ENCODE data around the gene RAB3IL1.
"Not testable (repeated sequence)": the region's sequence is repeated elsewhere in the genome, so short reads cannot be mapped to it uniquely, and the experiment has no call there.

RAB3IL1 gene

GRCh38 chr11:61885784-61886580 is 31.4 kb downstream of the RAB3IL1 start:
- no peak for DNase-seq (ENCODE audit: low spot score)

- no peak for DNase-seq (ENCODE audit: low spot score)
Measured at GRCh38 chr11:61885166-61885778, 32.1 kb downstream of the RAB3IL1 start.

- no peak for DNase-seq (ENCODE audit: low spot score)
Measured at GRCh38 chr11:61883947-61884346, 33.4 kb downstream of the RAB3IL1 start.

GRCh38 chr11:61883327-61883726 is 34.0 kb downstream of the RAB3IL1 start:
- DNase-seq (ENCODE audit: low spot score), result no peak

- DNase-seq (ENCODE audit: low spot score), result no peak
Measured at GRCh38 chr11:61882879-61883278, 34.5 kb downstream of the RAB3IL1 start.

GRCh38 chr11:61882267-61882666 is 35.1 kb downstream of the RAB3IL1 start:
- DNase-seq (ENCODE audit: low spot score), result not testable (repeated sequence)

GRCh38 chr11:61881397-61881796 is 36.0 kb downstream of the RAB3IL1 start:
- DNase-seq (ENCODE audit: low spot score), result peak; percentile 65

GRCh38 chr11:61880454-61880853 is 36.9 kb downstream of the RAB3IL1 start:
- DNase-seq (ENCODE audit: low spot score), result peak; percentile 91

- peak; percentile 70 for DNase-seq (ENCODE audit: low spot score)
Measured at GRCh38 chr11:61880031-61880430, 37.3 kb downstream of the RAB3IL1 start.

GRCh38 chr11:61879152-61879551 is 38.2 kb downstream of the RAB3IL1 start:
- DNase-seq (ENCODE audit: low spot score), result no peak

- DNase-seq (ENCODE audit: low spot score), result no peak
Measured at GRCh38 chr11:61875698-61876097, 41.7 kb downstream of the RAB3IL1 start.

GRCh38 chr11:61874853-61875252 is 42.5 kb downstream of the RAB3IL1 start:
- DNase-seq (ENCODE audit: low spot score), result no peak

GRCh38 chr11:61874377-61874809 is 43.0 kb downstream of the RAB3IL1 start:
- DNase-seq (ENCODE audit: low spot score), result no peak

- no peak for DNase-seq (ENCODE audit: low spot score)
Measured at GRCh38 chr11:61873588-61874376, 43.6 kb downstream of the RAB3IL1 start.

GRCh38 chr11:61872935-61873565 is 44.3 kb downstream of the RAB3IL1 start:
- DNase-seq (ENCODE audit: low spot score), result no peak

GRCh38 chr11:61871158-61871597 is 46.2 kb downstream of the RAB3IL1 start:
- DNase-seq (ENCODE audit: low spot score), result peak; percentile 86

- DNase-seq (ENCODE audit: low spot score), result no peak
Measured at GRCh38 chr11:61870541-61871031, 46.8 kb downstream of the RAB3IL1 start.

GRCh38 chr11:61869708-61870451 is 47.5 kb downstream of the RAB3IL1 start:
- DNase-seq (ENCODE audit: low spot score), result no peak

- DNase-seq (ENCODE audit: low spot score), result no peak
Measured at GRCh38 chr11:61869429-61869707, 48.0 kb downstream of the RAB3IL1 start.

- DNase-seq (ENCODE audit: low spot score), result no peak
Measured at GRCh38 chr11:61868571-61869428, 48.6 kb downstream of the RAB3IL1 start.

- no peak for DNase-seq (ENCODE audit: low spot score)
Measured at GRCh38 chr11:61866958-61867343, 50.4 kb downstream of the RAB3IL1 start.
